Activated CD8-positive, alpha-beta memory T cell treated with anti-CD3 and anti-CD28 coated beads, Interleukin-2, amount 10 ng/mL, durations not matched to agents 7 days and 5 days (primary cell): ENCODE data around the gene ERBB4. TPM values are rescaled to one million over a fixed set of nuclear protein-coding genes. Genes with fewer than 3 reads are reported as not detected.
"Not testable (repeated sequence)": the region's sequence is repeated elsewhere in the genome, so short reads cannot be mapped to it uniquely, and the experiment has no call there.

ENCODE experiments used
- ATAC-seq: fragments of 150-1000 bp; cut with Tn5 transposase; one replicate; pipeline ENCODE4 v1.10.0; 2021; ENCODE audit warnings: moderate library complexity
- CTCF ChIA-PET: fragments of 350-600 bp; sonication (Branson Sonifier 250); formaldehyde crosslinking; loops from one replicate; lab custom pipeline; 2021; ENCODE audit warnings: antibody characterized with exemption; lab: Charles Lee
- DNase-seq: peaks from one replicate; pipeline ENCODE4 v3.0.0-alpha.2; 2020
- H3K27ac Mint-ChIP-seq: one replicate; pipeline ENCODE4 v1.8.0; 2021; ENCODE audit warnings: mild to moderate bottlenecking, mixed read lengths
- H3K27me3 Mint-ChIP-seq: one replicate; pipeline ENCODE4 v1.8.0; 2021; ENCODE audit warnings: mixed read lengths
- H3K36me3 Mint-ChIP-seq: one replicate; pipeline ENCODE4 v1.8.0; 2021; ENCODE audit warnings: mild to moderate bottlenecking, mixed read lengths
- H3K4me1 Mint-ChIP-seq: one replicate; pipeline ENCODE4 v1.8.0; 2021; ENCODE audit warnings: mixed read lengths
- H3K4me3 Mint-ChIP-seq: one replicate; pipeline ENCODE4 v1.8.0; 2021; ENCODE audit warnings: mild to moderate bottlenecking, moderate library complexity, mixed read lengths
- H3K9me3 Mint-ChIP-seq: one replicate; pipeline ENCODE4 v1.8.0; 2022; ENCODE audit warnings: low read depth, mixed read lengths
- total RNA-seq, 2 experiments: library from RNA; stranded (reverse); gene quantifications; one replicate each; pipeline ENCODE4 v1.2.3, GENCODE V29; 2021

ERBB4 gene
- total RNA-seq, 2 experiments from 2014 or later: not detected

- H3K4me1 Mint-ChIP-seq: no peaks in the 10 kb centered on the region
- ATAC-seq: no peak
- CTCF ChIA-PET: no interaction called here
These were observed 504.7 kb downstream of the ERBB4 start for GRCh38 chr2:212033888-212034287.

GRCh38 chr2:212032536-212033219, 505.9 kb downstream of the ERBB4 start:
- no peak overlapping the region for H3K4me3 Mint-ChIP-seq

More at GRCh38 chr2:212033888-212034287, 504.7 kb downstream of the ERBB4 start:
- no peak overlapping the region for H3K27ac Mint-ChIP-seq
- DNase-seq: no peak
- no peaks in the 10 kb centered on the region for H3K27me3 Mint-ChIP-seq
- H3K36me3 Mint-ChIP-seq: no peaks in the 10 kb centered on the region
- no peak overlapping the region for H3K4me3 Mint-ChIP-seq
- H3K9me3 Mint-ChIP-seq: no peaks in the 10 kb centered on the region

GRCh38 chr2:212032032-212032431, 506.6 kb downstream of the ERBB4 start:
- H3K9me3 Mint-ChIP-seq: no peaks in the 10 kb centered on the region
- CTCF ChIA-PET: no interaction called here

More at GRCh38 chr2:212032536-212033219, 505.9 kb downstream of the ERBB4 start:
- Mint-ChIP-seq H3K9me3 (no peaks in the 10 kb centered on the region), H3K4me1 (no peaks in the 10 kb centered on the region), H3K27me3 (no peaks in the 10 kb centered on the region), H3K27ac (no peak overlapping the region), H3K36me3 (no peaks in the 10 kb centered on the region)
- ATAC-seq (no peak), DNase-seq (no peak)
- CTCF ChIA-PET: no interaction called here

GRCh38 chr2:212030709-212031108, 507.9 kb downstream of the ERBB4 start:
- Mint-ChIP-seq H3K4me1 (no peaks in the 10 kb centered on the region), H3K36me3 (no peaks in the 10 kb centered on the region), H3K27me3 (no peaks in the 10 kb centered on the region), H3K4me3 (no peak overlapping the region), H3K9me3 (no peaks in the 10 kb centered on the region), H3K27ac (no peak overlapping the region)
- CTCF ChIA-PET: no interaction called here
- DNase-seq (no peak), ATAC-seq (no peak)

More at GRCh38 chr2:212032032-212032431, 506.6 kb downstream of the ERBB4 start:
- no peaks in the 10 kb centered on the region for H3K4me1 Mint-ChIP-seq
- H3K36me3 Mint-ChIP-seq: no peaks in the 10 kb centered on the region
- ATAC-seq: no peak
- no peaks in the 10 kb centered on the region for H3K27me3 Mint-ChIP-seq
- H3K27ac Mint-ChIP-seq: no peak overlapping the region
- no peak for DNase-seq
- no peak overlapping the region for H3K4me3 Mint-ChIP-seq

GRCh38 chr2:212028798-212029394, 509.7 kb downstream of the ERBB4 start:
- CTCF ChIA-PET: no interaction called here
- H3K27me3 Mint-ChIP-seq: no peaks in the 10 kb centered on the region
- no peak overlapping the region for H3K27ac Mint-ChIP-seq
- no peaks in the 10 kb centered on the region for H3K9me3 Mint-ChIP-seq
- DNase-seq (no peak), ATAC-seq (no peak)
- H3K4me1 Mint-ChIP-seq: no peaks in the 10 kb centered on the region
- H3K36me3 Mint-ChIP-seq: no peaks in the 10 kb centered on the region
- H3K4me3 Mint-ChIP-seq: no peak overlapping the region

GRCh38 chr2:212027681-212028628, 510.6 kb downstream of the ERBB4 start:
- H3K4me3 Mint-ChIP-seq: no peak overlapping the region
- H3K27ac Mint-ChIP-seq: no peak overlapping the region
- ATAC-seq: no peak
- no peaks in the 10 kb centered on the region for H3K9me3 Mint-ChIP-seq
- no peak for DNase-seq
- CTCF ChIA-PET: no interaction called here
- H3K27me3 Mint-ChIP-seq: no peaks in the 10 kb centered on the region
- no peaks in the 10 kb centered on the region for H3K4me1 Mint-ChIP-seq
- H3K36me3 Mint-ChIP-seq: no peaks in the 10 kb centered on the region

- Mint-ChIP-seq H3K36me3 (no peaks in the 10 kb centered on the region), H3K9me3 (no peaks in the 10 kb centered on the region), H3K4me1 (no peaks in the 10 kb centered on the region), H3K27ac (no peak overlapping the region), H3K4me3 (no peak overlapping the region), H3K27me3 (no peaks in the 10 kb centered on the region)
- no peak for ATAC-seq
- DNase-seq: no peak
- CTCF ChIA-PET: no interaction called here
These were observed 514.6 kb downstream of the ERBB4 start for GRCh38 chr2:212024040-212024439.

- no peaks in the 10 kb centered on the region for H3K4me1 Mint-ChIP-seq
- no peak for DNase-seq
- CTCF ChIA-PET: no interaction called here
- H3K4me3 Mint-ChIP-seq: no peak overlapping the region
- H3K36me3 Mint-ChIP-seq: no peaks in the 10 kb centered on the region
- no peaks in the 10 kb centered on the region for H3K9me3 Mint-ChIP-seq
- no peaks in the 10 kb centered on the region for H3K27me3 Mint-ChIP-seq
- H3K27ac Mint-ChIP-seq: no peak overlapping the region
- no peak for ATAC-seq
These were observed 515.6 kb downstream of the ERBB4 start for GRCh38 chr2:212022966-212023365.

- ATAC-seq: no peak
These were observed 516.7 kb downstream of the ERBB4 start for GRCh38 chr2:212021947-212022346.

GRCh38 chr2:212015588-212015987, 523.0 kb downstream of the ERBB4 start:
- H3K4me3 Mint-ChIP-seq: no peak overlapping the region
- DNase-seq (no peak), ATAC-seq (no peak)
- CTCF ChIA-PET: no interaction called here
- no peaks in the 10 kb centered on the region for H3K36me3 Mint-ChIP-seq
- no peak overlapping the region for H3K27ac Mint-ChIP-seq
- no peaks in the 10 kb centered on the region for H3K9me3 Mint-ChIP-seq
- H3K27me3 Mint-ChIP-seq: no peaks in the 10 kb centered on the region
- no peaks in the 10 kb centered on the region for H3K4me1 Mint-ChIP-seq

More at GRCh38 chr2:212021947-212022346, 516.7 kb downstream of the ERBB4 start:
- Mint-ChIP-seq H3K36me3 (no peaks in the 10 kb centered on the region), H3K4me3 (no peak overlapping the region), H3K9me3 (no peaks in the 10 kb centered on the region), H3K27ac (no peak overlapping the region), H3K4me1 (no peaks in the 10 kb centered on the region), H3K27me3 (no peaks in the 10 kb centered on the region)
- DNase-seq: no peak
- CTCF ChIA-PET: no interaction called here

- H3K36me3 Mint-ChIP-seq: no peaks in the 10 kb centered on the region
- H3K27me3 Mint-ChIP-seq: no peaks in the 10 kb centered on the region
- ATAC-seq: no peak
- H3K4me1 Mint-ChIP-seq: no peaks in the 10 kb centered on the region
- CTCF ChIA-PET: no interaction called here
- no peak overlapping the region for H3K27ac Mint-ChIP-seq
- no peak overlapping the region for H3K4me3 Mint-ChIP-seq
- DNase-seq: no peak
- no peaks in the 10 kb centered on the region for H3K9me3 Mint-ChIP-seq
These were observed 525.0 kb downstream of the ERBB4 start for GRCh38 chr2:212013626-212014025.

- H3K4me1 Mint-ChIP-seq, H3K27me3 Mint-ChIP-seq, DNase-seq, H3K9me3 Mint-ChIP-seq, H3K4me3 Mint-ChIP-seq, H3K36me3 Mint-ChIP-seq, CTCF ChIA-PET, H3K27ac Mint-ChIP-seq, ATAC-seq: not testable (repeated sequence)
These were observed 528.3 kb downstream of the ERBB4 start for GRCh38 chr2:212010305-212010704.

- Mint-ChIP-seq H3K4me3 (no peak overlapping the region), H3K27ac (no peak overlapping the region), H3K27me3 (no peaks in the 10 kb centered on the region), H3K9me3 (no peaks in the 10 kb centered on the region), H3K4me1 (no peaks in the 10 kb centered on the region), H3K36me3 (no peaks in the 10 kb centered on the region)
- ATAC-seq: no peak
- CTCF ChIA-PET: no interaction called here
- DNase-seq: no peak
These were observed 530.6 kb downstream of the ERBB4 start for GRCh38 chr2:212007972-212008371.
